GM12875 (cell line): Measurements from ENCODE around the gene TRIM49D2.
"Not testable (repeated sequence)": the region's sequence is repeated elsewhere in the genome, so short reads cannot be mapped to it uniquely, and the experiment has no call there.

Source experiments
- H3K4me3 ChIP-seq: one replicate; pipeline ENCODE4 v1.5.1; 2011; ENCODE audit warnings: low read depth, low read length, control low read depth
- TF ChIP-seq, protein P1 (sequence below): IDR thresholded peaks from 2 replicates; pipeline ENCODE4 v1.5.1; 2011; ENCODE audit warnings: low read depth, mild to moderate bottlenecking, control low read depth, inconsistent platforms, low read length, moderate library complexity, borderline replicate concordance; ENCODE audit not compliant: insufficient read depth

TRIM49D2 gene, protein sequence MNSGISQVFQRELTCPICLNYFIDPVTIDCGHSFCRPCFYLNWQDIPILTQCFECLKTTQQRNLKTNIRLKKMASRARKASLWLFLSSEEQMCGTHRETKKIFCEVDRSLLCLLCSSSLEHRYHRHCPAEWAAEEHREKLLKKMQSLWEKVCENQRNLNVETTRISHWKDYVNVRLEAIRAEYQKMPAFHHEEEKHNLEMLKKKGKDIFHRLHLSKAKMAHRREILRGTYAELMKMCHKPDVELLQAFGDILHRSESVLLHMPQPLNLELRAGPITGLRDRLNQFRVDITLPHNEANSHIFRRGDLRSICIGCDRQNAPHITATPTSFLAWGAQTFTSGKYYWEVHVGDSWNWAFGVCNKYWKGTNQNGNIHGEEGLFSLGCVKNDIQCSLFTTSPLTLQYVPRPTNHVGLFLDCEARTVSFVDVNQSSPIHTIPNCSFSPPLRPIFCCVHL

DNA sequence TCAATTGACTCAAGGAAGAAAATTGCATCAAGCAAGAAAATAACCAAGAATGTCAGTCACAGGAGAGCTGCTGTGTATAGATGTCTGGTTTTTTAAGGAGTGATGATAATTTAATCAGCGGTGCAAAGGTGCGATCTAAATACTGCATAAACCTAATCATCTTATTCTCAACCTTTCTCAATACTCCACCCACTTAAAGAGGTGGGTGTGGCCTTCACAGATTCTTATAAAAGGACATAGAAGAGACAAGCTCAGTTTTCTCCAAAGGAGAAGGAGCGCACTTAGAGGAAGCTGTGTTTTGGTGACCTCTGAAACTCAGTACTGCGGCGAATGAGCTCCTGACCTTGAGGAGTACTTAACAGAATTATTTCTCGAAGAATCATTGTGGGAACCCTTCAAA is at the start of gene TRIM49D2:
TRIM49D2 (plus strand) TSS at position 301 of the 400 bp plus-strand sequence. CDS start 2,698 bp downstream, outside the sequence.
- not testable (repeated sequence) for H3K4me3 ChIP-seq

DNA sequence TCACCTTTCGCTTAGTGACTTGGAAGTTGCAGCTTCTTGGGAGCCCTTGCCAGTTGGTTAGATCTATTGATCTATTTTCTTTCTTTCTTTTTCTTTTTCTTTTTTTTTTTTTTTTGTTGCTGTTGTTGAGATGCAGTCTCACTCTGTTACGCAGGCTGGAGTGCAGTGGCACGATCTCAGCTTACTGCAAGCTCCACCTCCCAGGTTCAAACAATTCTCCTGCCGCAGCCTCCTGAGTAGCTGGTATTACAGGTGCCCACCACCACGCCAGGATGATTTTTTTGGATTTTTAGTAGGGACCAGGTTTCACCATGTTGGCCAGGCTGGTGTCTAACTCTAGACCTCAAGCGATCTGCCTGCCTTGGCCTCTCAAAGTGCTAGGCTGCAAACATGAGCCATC is 46.4 kb upstream of the TRIM49D2 start:
- H3K4me3 ChIP-seq, result not testable (repeated sequence)

DNA sequence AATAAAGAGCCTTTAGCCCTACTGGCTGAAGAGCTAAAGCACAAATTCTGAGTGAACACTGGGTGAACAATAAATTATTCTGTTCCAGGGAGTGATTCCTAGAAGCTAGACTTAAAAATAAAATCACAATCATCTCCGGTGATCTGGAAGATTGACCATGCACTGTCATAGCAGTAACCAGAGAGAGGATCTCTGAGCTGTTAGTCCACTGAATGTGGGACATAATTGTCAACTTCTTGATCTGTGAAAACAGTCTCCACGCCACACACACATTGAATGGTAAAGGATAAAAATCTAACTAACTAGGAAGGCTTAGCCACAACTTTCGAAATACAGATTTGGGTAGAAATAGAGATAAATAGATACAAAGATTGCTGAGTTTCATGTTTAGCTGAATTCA is 30.6 kb upstream of the TRIM49D2 start:
- H3K4me3 ChIP-seq, result not testable (repeated sequence)

DNA sequence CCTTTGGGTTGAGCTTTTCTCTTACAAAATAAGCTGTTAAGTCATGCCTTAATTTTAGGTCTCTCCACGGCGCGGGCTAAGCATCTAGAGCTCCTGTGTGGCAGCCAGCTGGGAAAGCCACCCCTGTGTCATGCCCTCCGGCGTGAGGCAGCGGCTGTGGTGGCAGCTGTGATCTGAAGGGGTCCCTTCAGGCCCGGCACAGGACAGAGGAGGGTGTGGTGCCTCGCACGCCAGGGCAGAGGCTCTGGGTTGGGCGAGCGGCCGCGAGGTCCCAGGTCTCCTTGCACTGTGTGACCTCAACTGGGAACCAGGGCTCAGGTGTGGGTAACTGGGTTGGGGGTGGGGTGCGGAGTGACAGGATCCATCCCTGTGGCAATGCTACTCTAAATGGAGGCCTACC is 23.1 kb upstream of the TRIM49D2 start:
- not testable (repeated sequence) for H3K4me3 ChIP-seq

DNA sequence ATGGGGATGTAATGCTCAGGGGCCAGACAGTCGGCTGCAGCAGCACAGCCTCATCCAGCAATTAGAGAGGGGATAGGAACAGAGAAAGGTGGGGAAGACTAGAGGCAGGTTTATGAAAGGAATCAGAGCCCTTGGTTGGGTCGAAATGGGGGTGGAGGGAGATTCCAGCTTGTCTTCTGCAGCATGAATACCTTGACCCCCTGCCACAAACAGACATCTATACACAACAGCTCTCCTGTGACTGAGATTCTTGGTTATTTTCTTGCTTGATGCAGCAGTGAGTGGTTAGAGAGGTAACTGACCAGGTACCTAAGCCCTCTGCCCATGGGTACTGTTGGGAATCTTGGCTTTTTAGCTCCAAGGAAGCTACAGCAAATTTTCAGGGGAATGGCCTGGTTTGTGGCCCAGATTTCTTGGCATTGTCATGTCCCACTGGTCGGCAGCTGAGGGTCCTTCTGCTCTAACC is 1.6 kb upstream of the TRIM49D2 start, which contains the start of gene TRIM49D1:
TRIM49D1 (minus strand) TSS at position 51 of the 466 bp plus-strand sequence. CDS start 4,535 bp downstream, outside the sequence.
- TF ChIP-seq, protein P1, sequence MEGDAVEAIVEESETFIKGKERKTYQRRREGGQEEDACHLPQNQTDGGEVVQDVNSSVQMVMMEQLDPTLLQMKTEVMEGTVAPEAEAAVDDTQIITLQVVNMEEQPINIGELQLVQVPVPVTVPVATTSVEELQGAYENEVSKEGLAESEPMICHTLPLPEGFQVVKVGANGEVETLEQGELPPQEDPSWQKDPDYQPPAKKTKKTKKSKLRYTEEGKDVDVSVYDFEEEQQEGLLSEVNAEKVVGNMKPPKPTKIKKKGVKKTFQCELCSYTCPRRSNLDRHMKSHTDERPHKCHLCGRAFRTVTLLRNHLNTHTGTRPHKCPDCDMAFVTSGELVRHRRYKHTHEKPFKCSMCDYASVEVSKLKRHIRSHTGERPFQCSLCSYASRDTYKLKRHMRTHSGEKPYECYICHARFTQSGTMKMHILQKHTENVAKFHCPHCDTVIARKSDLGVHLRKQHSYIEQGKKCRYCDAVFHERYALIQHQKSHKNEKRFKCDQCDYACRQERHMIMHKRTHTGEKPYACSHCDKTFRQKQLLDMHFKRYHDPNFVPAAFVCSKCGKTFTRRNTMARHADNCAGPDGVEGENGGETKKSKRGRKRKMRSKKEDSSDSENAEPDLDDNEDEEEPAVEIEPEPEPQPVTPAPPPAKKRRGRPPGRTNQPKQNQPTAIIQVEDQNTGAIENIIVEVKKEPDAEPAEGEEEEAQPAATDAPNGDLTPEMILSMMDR, result no peak
- H3K4me3 ChIP-seq, result no peak within 1 kb of the TSS

DNA sequence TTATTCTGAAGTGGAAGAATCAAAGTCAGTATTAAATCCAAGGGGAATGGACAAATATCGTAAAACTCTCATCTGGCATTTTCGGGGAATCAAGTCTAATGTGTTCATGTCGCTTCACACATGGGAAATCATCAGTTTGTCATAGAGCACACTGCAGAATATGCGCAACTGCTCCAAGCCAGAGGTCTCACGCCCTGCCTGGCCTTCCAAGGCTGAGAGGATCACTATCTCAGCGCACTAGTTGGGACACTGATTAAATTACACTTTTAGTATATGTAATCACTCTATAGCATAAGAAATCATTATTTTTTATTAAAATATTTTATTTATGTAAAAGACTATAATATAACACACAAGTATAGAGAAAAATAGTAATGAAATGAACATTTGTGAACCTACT is 37.0 kb downstream of the TRIM49D2 start:
- H3K4me3 ChIP-seq, result not testable (repeated sequence)

DNA sequence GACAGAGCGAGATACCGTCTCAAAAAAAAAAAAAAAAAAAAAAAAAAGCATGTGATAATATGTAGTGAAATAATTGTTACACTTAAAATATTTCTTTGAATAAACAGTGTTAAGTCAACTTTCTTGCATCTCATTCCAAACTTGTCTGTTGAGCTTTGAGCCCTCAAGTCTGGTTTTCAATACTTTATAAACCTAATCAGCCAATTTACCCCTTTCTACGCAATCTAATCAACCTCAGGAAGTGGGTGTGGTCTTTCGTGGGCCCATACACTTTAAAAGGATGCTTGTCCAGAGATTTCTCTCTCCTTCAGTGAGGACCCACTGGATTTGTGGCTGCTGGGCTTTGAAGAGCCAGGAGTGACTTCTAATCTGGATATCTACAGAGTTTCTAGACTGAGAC is 41.9 kb downstream of the TRIM49D2 start, which contains the start of gene TRIM64:
TRIM64 (plus strand) TSS at position 301 of the 400 bp plus-strand sequence. CDS start 2,467 bp downstream, outside the sequence.
- not testable (repeated sequence) for H3K4me3 ChIP-seq
